GM12878 (cell line): Measurements from ENCODE around the gene RAP1GAP2. TPM values are rescaled to one million over a fixed set of nuclear protein-coding genes. Genes with fewer than 3 reads are reported as not detected.

Experiments used
- ATAC-seq: fragments of 200-7000 bp; cut with Tn5 transposase; 3 replicates; pipeline ENCODE4 v1.9.1; 2020; ENCODE audit warnings: mild to moderate bottlenecking, moderate library complexity
- BruUV-seq: library from RNA; stranded (reverse); fragments of 400-500 nt; replicated peaks from 2 replicates; lab custom pipeline; 2021; lab: Mats Ljungman, UMichigan
- CTCF ChIA-PET: fragments of 300-600 bp; sonication (Branson Sonifier 250); formaldehyde crosslinking; extraction: SDS; loops from one replicate; lab custom pipeline; 2021; ENCODE audit warnings: inconsistent platforms; lab: Yijun Ruan, JAX
- POLR2A ChIA-PET: fragments of 350-600 bp; formaldehyde crosslinking; extraction: SDS; loops from one replicate; lab custom pipeline; 2021; ENCODE audit warnings: inconsistent platforms; lab: Charles Lee
- RAD21 ChIA-PET: fragments of 300-600 bp; sonication (Branson Sonifier 250); formaldehyde crosslinking; loops from one replicate; lab custom pipeline; 2023; ENCODE audit warnings: antibody characterized with exemption; ENCODE audit not compliant: unreplicated experiment; lab: Charles Lee
- SMC1A ChIA-PET: fragments of 300-600 bp; sonication (Branson Sonifier 250); formaldehyde crosslinking; loops from one replicate; lab custom pipeline; 2023; ENCODE audit not compliant: unreplicated experiment, uncharacterized antibody; lab: Charles Lee
- DNase-seq: peaks from one replicate; pipeline ENCODE4 v3.0.0-alpha.2; 2011; ENCODE audit warnings: low read depth, low spot score
- FAIRE-seq: peaks from 3 replicates; lab custom pipeline; 2011; peaks lifted over from hg19 to GRCh38; lab: Jason Lieb, UNC
- H2AFZ ChIP-seq: 2 replicates; pipeline ENCODE4 v1.6.0; 2011; ENCODE audit warnings: low read depth, low read length, control low read depth; ENCODE audit not compliant: control insufficient read depth
- H3K27ac ChIP-seq: 2 replicates; pipeline ENCODE4 v1.5.1; 2011; ENCODE audit warnings: control low read depth; ENCODE audit not compliant: control insufficient read depth, insufficient read depth
- H3K27me3 ChIP-seq, 2 experiments: replicated peaks in 1 of 2; 2 replicates each; pipeline versions ENCODE4 v1.6.0 to v1.6.1; 2011; ENCODE audit warnings: low read length in 1 of 2; ENCODE audit not compliant: control insufficient read depth in 2 of 2, insufficient read depth in 2 of 2
- H3K36me3 ChIP-seq, 2 experiments: 2 replicates each; pipeline ENCODE4 v1.5.1; 2011; ENCODE audit warnings: low read length in 1 of 2; ENCODE audit not compliant: control insufficient read depth in 2 of 2, insufficient read depth in 2 of 2
- H3K4me1 ChIP-seq: 2 replicates; pipeline ENCODE4 v1.6.1; 2011; ENCODE audit warnings: mild to moderate bottlenecking, low read length, moderate library complexity, mixed read lengths; ENCODE audit not compliant: control insufficient read depth, insufficient read depth
- H3K4me2 ChIP-seq: 2 replicates; pipeline ENCODE4 v1.6.0; 2011; ENCODE audit warnings: control low read depth; ENCODE audit not compliant: control insufficient read depth, insufficient read depth
- H3K4me3 ChIP-seq: fragments of 200-600 bp; sonication (generic); 2 replicates; pipeline ENCODE4 v1.5.1; 2016
- H3K79me2 ChIP-seq: 2 replicates; pipeline ENCODE4 v1.6.0; 2011; ENCODE audit warnings: low read length; ENCODE audit not compliant: control insufficient read depth, insufficient read depth
- H3K9ac ChIP-seq: 2 replicates; pipeline ENCODE4 v1.8.0; 2011; ENCODE audit warnings: low read length, control low read depth, mixed read lengths; ENCODE audit not compliant: control insufficient read depth, insufficient read depth
- H3K9me3 ChIP-seq: replicated peaks from 3 replicates; pipeline ENCODE4 v1.5.1; 2011; ENCODE audit warnings: mild to moderate bottlenecking, low read length; ENCODE audit not compliant: control insufficient read depth, insufficient read depth
- H4K20me1 ChIP-seq: 2 replicates; pipeline ENCODE4 v1.6.0; 2011; ENCODE audit not compliant: control insufficient read depth, insufficient read depth
- CHD2 ChIP-seq: IDR thresholded peaks from 2 replicates; pipeline ENCODE4 v1.6.1; 2011; ENCODE audit warnings: low read depth, low read length, improper control_type of control experiment, borderline replicate concordance
- E2F4 ChIP-seq: IDR thresholded peaks from 2 replicates; pipeline ENCODE4 v1.6.1; 2012; ENCODE audit warnings: low read depth, low read length, improper control_type of control experiment
- ESRRA ChIP-seq: IDR thresholded peaks from 2 replicates; pipeline ENCODE4 v1.6.1; 2012; ENCODE audit warnings: mild to moderate bottlenecking, low read length, improper control_type of control experiment
- HDAC6 ChIP-seq: fragments of 200-600 bp; sonication (generic); IDR thresholded peaks from one replicate; pipeline ENCODE4 v1.8.0; 2017; ENCODE audit warnings: antibody characterized with exemption; ENCODE audit not compliant: unreplicated experiment
- RUNX3 ChIP-seq: IDR thresholded peaks from 2 replicates; pipeline ENCODE4 v1.6.1; 2012; ENCODE audit warnings: low read length, inconsistent platforms
- SIX5 ChIP-seq: IDR thresholded peaks from 2 replicates; pipeline ENCODE4 v1.6.1; 2011; ENCODE audit warnings: mild to moderate bottlenecking, low read depth, low read length, moderate library complexity; ENCODE audit not compliant: severe bottlenecking
- STAT3 ChIP-seq: IDR thresholded peaks from 2 replicates; pipeline ENCODE4 v1.6.1; 2011; ENCODE audit warnings: low read depth, low read length, improper control_type of control experiment
- ZNF207 ChIP-seq: fragments of 450-650 bp; IDR thresholded peaks from 2 replicates; pipeline ENCODE4 v1.6.1; 2014; ENCODE audit warnings: antibody characterized with exemption, mild to moderate bottlenecking, borderline replicate concordance
- ZNF622 ChIP-seq: fragments of 450-650 bp; IDR thresholded peaks from 2 replicates; pipeline ENCODE4 v1.6.1; 2017; ENCODE audit warnings: mild to moderate bottlenecking, inconsistent platforms
- WGBS: methylation state at CpG from one replicate; pipeline ENCODE4 v1.1.6; 2016; ENCODE audit warnings: low lambda C conversion rate; ENCODE audit not compliant: insufficient replicate concordance, insufficient coverage; ENCODE audit errors: missing lambda C conversion rate; 5-methylcytosine and 5-hydroxymethylcytosine counted together
- in situ Hi-C: fragments of 300-500 bp; cut with MboI; formaldehyde crosslinking; loops from 9 replicates; pipeline ENCODE4 v1.14.3; 2018; ENCODE audit warnings: mixed read lengths
- intact Hi-C: fragments of 100-400 bp; cut with micrococcal nuclease; formaldehyde crosslinking; loops from one replicate; pipeline ENCODE4 v1.14.2; 2022; ENCODE audit not compliant: unreplicated experiment
- polyA plus RNA-seq, 11 experiments: library from polyadenylated mRNA; depleted of rRNA in 4 of 11; unstranded in 6 of 11; stranded (reverse) in 5 of 11; fragments of >200 nt; fragmentation: Nextera tagmentation in 4 of 11; fragmentation: Illumina TruSeq in 1 of 11; extraction: Ambion mirVana in 4 of 11; extraction: Trizol in 1 of 11; gene quantifications; 1 replicate in 1 of 11; 2 replicates in 10 of 11; pipeline versions ENCODE4 v1.2.1 to v1.2.3, GENCODE V29; 2011 to 2016; ENCODE audit warnings: inconsistent platforms in 2 of 11, missing spikeins in 2 of 11, low read depth in 1 of 11
- total RNA-seq, 4 experiments: library from RNA; depleted of rRNA in 3 of 4; stranded (reverse); fragments of >200 nt in 3 of 4; fragmentation: Illumina TruSeq in 1 of 4; extraction: Trizol in 1 of 4; gene quantifications; 2 replicates each; pipeline versions ENCODE4 v1.2.1 to v1.2.3, GENCODE V29; 2013 to 2021

RAP1GAP2 gene
- total and polyA plus RNA-seq, 10 of the 15 experiments (the other 5 are each of a cell fraction or from before 2014, with no cell fraction given) = 0.03 to 0.95 (median 0.49) TPM; not detected in 2

GRCh38 chr17:2950846-2951245 lies 154.6 kb downstream of the RAP1GAP2 start:
- Histone ChIP-seq H2AFZ (no peak overlapping the region), H3K4me2 (no peak overlapping the region), H3K27ac (no peak overlapping the region), H3K79me2 (no peaks in the 10 kb centered on the region), H3K9me3 (no peaks in the 10 kb centered on the region), H3K9ac (no peak overlapping the region), H3K4me3 (no peak overlapping the region), H3K27me3 (peaks cover 0 to 2% of the 10 kb centered on the region in 2 experiments; a peak in 2 of 4 replicates), H3K36me3 (no peaks in the 10 kb centered on the region), H3K4me1 (no peaks in the 10 kb centered on the region), H4K20me1 (no peaks in the 10 kb centered on the region)
- no peak for DNase-seq
- in situ Hi-C loops = no loop called here
- no peak for FAIRE-seq
- SMC1A ChIA-PET = no interaction called here
- no TSS peak for BruUV-seq
- intact Hi-C loops = no loop called here
- CTCF ChIA-PET = no interaction called here
- RAD21 ChIA-PET = no interaction called here
- no peak for ATAC-seq
- POLR2A ChIA-PET = no interaction called here
- 61% methylated on average over 9 of the region's 10 CpGs for WGBS
- TF ChIP-seq ESRRA = no peak
- TF ChIP-seq HDAC6 = no peak
- TF ChIP-seq SIX5 = no peak
- TF ChIP-seq RUNX3 = no peak
- TF ChIP-seq CHD2 = no peak
- TF ChIP-seq ZNF207 = no peak
- no peak for TF ChIP-seq STAT3
- TF ChIP-seq E2F4 = no peak
- no peak for TF ChIP-seq ZNF622
